Endothelial cell of umbilical vein (primary cell): ENCODE results near the gene STK17A. TPM values are rescaled to one million over a fixed set of nuclear protein-coding genes. Genes with fewer than 3 reads are reported as not detected.

Experiments used
- BruUV-seq: library from RNA; stranded (reverse); fragments of 400-500 nt; replicated peaks from 2 replicates; lab custom pipeline; 2021; lab: Mats Ljungman, UMichigan
- CTCF ChIA-PET: fragments of 300-600, 350-600 bp; sonication (Branson Sonifier 250); formaldehyde crosslinking; loops from one replicate; lab custom pipeline; 2021; ENCODE audit warnings: antibody characterized with exemption, inconsistent platforms; lab: Charles Lee
- POLR2A ChIA-PET: fragments of 300-600, 350-600 bp; sonication (Branson Sonifier 250); formaldehyde crosslinking; loops from one replicate; lab custom pipeline; 2021; ENCODE audit warnings: antibody characterized with exemption, inconsistent platforms; lab: Charles Lee
- DNase-seq: peaks from one replicate; pipeline ENCODE4 v3.0.0-alpha.2; 2011; ENCODE audit warnings: low read depth, low spot score
- FAIRE-seq: peaks from 2 replicates; lab custom pipeline; 2011; peaks lifted over from hg19 to GRCh38; lab: Jason Lieb, UNC
- H2AFZ ChIP-seq: 2 replicates; pipeline ENCODE4 v1.6.0; 2012; ENCODE audit warnings: low read depth, low read length, control low read depth, inconsistent platforms
- H3K27ac ChIP-seq: 2 replicates; pipeline ENCODE4 v1.5.1; 2011; ENCODE audit warnings: low read depth, mild to moderate bottlenecking, control low read depth, low read length, moderate library complexity; ENCODE audit not compliant: insufficient read depth
- H3K27me3 ChIP-seq, 2 experiments: 2 replicates each; pipeline versions ENCODE4 v1.6.0 to v1.6.1; 2011; ENCODE audit warnings: low read length in 2 of 2, mixed read lengths in 1 of 2; ENCODE audit not compliant: control insufficient read depth in 2 of 2, insufficient read depth in 2 of 2
- H3K36me3 ChIP-seq, 2 experiments: 2 replicates in 1 of 2; 3 replicates in 1 of 2; pipeline ENCODE4 v1.5.1; 2011; ENCODE audit warnings: low read length in 2 of 2, mild to moderate bottlenecking in 1 of 2, moderate library complexity in 1 of 2; ENCODE audit not compliant: control insufficient read depth in 2 of 2, insufficient read depth in 2 of 2; ENCODE audit errors: extremely low read depth in 1 of 2
- H3K4me1 ChIP-seq: 3 replicates; pipeline ENCODE4 v1.5.1; 2011; ENCODE audit warnings: mild to moderate bottlenecking, low read length; ENCODE audit not compliant: control insufficient read depth, insufficient read depth; ENCODE audit errors: extremely low read depth
- H3K4me2 ChIP-seq: 2 replicates; pipeline ENCODE4 v1.6.1; 2011; ENCODE audit warnings: low read length, control low read depth, mixed read lengths; ENCODE audit not compliant: insufficient read depth
- H3K4me3 ChIP-seq, 3 experiments: fragments of 200-600 bp in 1 of 3; sonication (generic), shearing (Covaris generic) in 1 of 3; replicated peaks in 1 of 3; 2 replicates each; pipeline ENCODE4 v1.5.1; 2011 to 2016; ENCODE audit warnings: control low read depth in 3 of 3, low read length in 3 of 3, mild to moderate bottlenecking in 2 of 3, inconsistent platforms in 1 of 3, low read depth in 1 of 3, moderate library complexity in 1 of 3; ENCODE audit not compliant: insufficient read depth in 1 of 3
- H3K79me2 ChIP-seq: 2 replicates; pipeline ENCODE4 v1.6.0; 2012; ENCODE audit warnings: low read length, inconsistent platforms; ENCODE audit not compliant: control insufficient read depth, insufficient read depth
- H3K9ac ChIP-seq: replicated peaks from 2 replicates; pipeline ENCODE3; 2011; ENCODE audit warnings: low read length, control low read depth; ENCODE audit not compliant: insufficient read depth; ENCODE audit errors: extremely low read depth
- H3K9me1 ChIP-seq: replicated peaks from 3 replicates; pipeline ENCODE4 v1.6.0; 2011; ENCODE audit warnings: mild to moderate bottlenecking, low read length; ENCODE audit not compliant: control insufficient read depth, insufficient read depth; ENCODE audit errors: extremely low read depth
- H3K9me3 ChIP-seq: replicated peaks from 2 replicates; pipeline ENCODE4 v1.5.1; 2012; ENCODE audit warnings: low read length, inconsistent platforms; ENCODE audit not compliant: control insufficient read depth, insufficient read depth
- H4K20me1 ChIP-seq: replicated peaks from 2 replicates; pipeline ENCODE3; 2011; ENCODE audit warnings: mild to moderate bottlenecking, low read length; ENCODE audit not compliant: control insufficient read depth, insufficient read depth; ENCODE audit errors: extremely low read depth
- CTCF ChIP-seq, 2 donors: IDR thresholded peaks; 1 replicate in 1 of 2; 2 replicates in 1 of 2; pipeline ENCODE4 v1.5.1; 2011; ENCODE audit warnings: low read length in 2 of 2, mild to moderate bottlenecking in 2 of 2, moderate library complexity in 2 of 2, control low read depth in 1 of 2, inconsistent platforms in 1 of 2, low read depth in 1 of 2; ENCODE audit not compliant: insufficient read depth in 1 of 2; ENCODE audit errors: extremely low read depth in 1 of 2
- EZH2 ChIP-seq: IDR thresholded peaks from 2 replicates; pipeline ENCODE4 v1.6.1; 2012; ENCODE audit warnings: borderline replicate concordance, low read depth, mild to moderate bottlenecking, moderate library complexity, low read length, inconsistent platforms; ENCODE audit not compliant: severe bottlenecking
- FOS ChIP-seq: IDR thresholded peaks from 2 replicates; pipeline ENCODE4 v1.6.1; 2011; ENCODE audit warnings: mild to moderate bottlenecking, low read length, moderate library complexity, borderline replicate concordance; ENCODE audit not compliant: insufficient read depth
- GATA2 ChIP-seq: IDR thresholded peaks from 2 replicates; pipeline ENCODE4 v1.7.0; 2011; ENCODE audit warnings: low read depth, mild to moderate bottlenecking, moderate library complexity, mixed read lengths, low read length; ENCODE audit not compliant: insufficient read length, insufficient read depth
- JUN ChIP-seq: IDR thresholded peaks from 2 replicates; pipeline ENCODE4 v1.6.1; 2011; ENCODE audit warnings: borderline replicate concordance, low read depth; ENCODE audit not compliant: insufficient read length, insufficient read depth
- MAX ChIP-seq: IDR thresholded peaks from 2 replicates; pipeline ENCODE4 v1.6.1; 2011; ENCODE audit not compliant: insufficient read depth, insufficient read length
- MYC ChIP-seq: IDR thresholded peaks from one replicate; pipeline ENCODE4 v1.6.1; 2011; ENCODE audit warnings: mild to moderate bottlenecking, low read depth, low read length
- POLR2A ChIP-seq: IDR thresholded peaks from 2 replicates; pipeline ENCODE4 v1.6.1; 2012; ENCODE audit warnings: low read depth, mild to moderate bottlenecking, control low read depth, low read length
- POLR2AphosphoS5 ChIP-seq: IDR thresholded peaks from 2 replicates; pipeline ENCODE4 v1.6.1; 2012; ENCODE audit warnings: low read depth, mild to moderate bottlenecking, control low read depth, low read length, moderate library complexity; ENCODE audit not compliant: insufficient read depth
- dilution Hi-C: fragments of 300-500 bp; cut with MboI; formaldehyde crosslinking; loops from one replicate; pipeline ENCODE4 v1.15.0; 2019; ENCODE audit warnings: low sequenced_read_pairs; ENCODE audit not compliant: extremely low pct_ligation_motif_present
- intact Hi-C: fragments of 100-400 bp; cut with micrococcal nuclease; formaldehyde crosslinking; loops from one replicate; pipeline ENCODE4 v1.10.0; 2022
- polyA plus RNA-seq, 4 experiments: library from polyadenylated mRNA; depleted of rRNA in 3 of 4; stranded (reverse) in 3 of 4; unstranded in 1 of 4; fragments of >200 nt; gene quantifications; 2 replicates each; pipeline versions ENCODE4 v1.2.1 to v1.2.3, GENCODE V29; 2011 to 2012; ENCODE audit warnings: missing spikeins in 1 of 4
- total RNA-seq: library from RNA; stranded (reverse); gene quantifications from 2 replicates; pipeline ENCODE4 v1.2.3, GENCODE V29; 2021

The STK17A gene
- total and polyA plus RNA-seq, 2 donors (not counting 3 experiments of a cell fraction or from before 2014, with no cell fraction given) = 11.7 to 58.8 TPM

GRCh38 chr7:43647673-43648472 lies 65.0 kb downstream of the STK17A start:
- dilution Hi-C loops = no loop called here
- Histone ChIP-seq H3K4me2 (peak overlapping the region; percentile 90), H4K20me1 (no peaks in the 10 kb centered on the region), H3K27me3 (no peaks in the 10 kb centered on the region), H2AFZ (no peak overlapping the region), H3K79me2 (peaks cover 25% of the 10 kb centered on the region), H3K9me1 (no peaks in the 10 kb centered on the region), H3K9ac (peak overlapping the region; percentile 88), H3K27ac (peak overlapping the region; percentile 97), H3K36me3 (peaks cover 0 to 2% of the 10 kb centered on the region in 2 experiments), H3K4me1 (peaks cover 74% of the 10 kb centered on the region), H3K9me3 (no peaks in the 10 kb centered on the region), H3K4me3 (peak overlapping the region in 1 of 3 experiments; percentile 52)
- FAIRE-seq (peak; percentile 94), DNase-seq (peak; percentile 98)
- TF ChIP-seq CTCF (IDR thresholded peaks at IDR 0.05; ENCODE audit: extremely low read depth in 1 of 2, insufficient read depth in 1 of 2, low read depth in 1 of 2, low read length in 2 of 2) (no peak), FOS (peak; percentile 91), POLR2A (no peak), MAX (peak; percentile 45), POLR2AphosphoS5 (peak; percentile 77), JUN (peak; percentile 77), MYC (peak; percentile 75), GATA2 (peak; percentile 50), EZH2 (no peak)
- ChIA-PET CTCF (interaction anchor here (0.7 to 9.3 kb wide), 10 partner anchors 9 to 191 kb away, joined by 3 to 130 read pairs (median 4); partner anchors contain the start of gene STK17A), POLR2A (interaction anchor here (0.9 to 4.9 kb wide), 5 partner anchors 8 to 65 kb away, joined by 5 to 50 read pairs (median 9); partner anchors contain the start of gene STK17A)
- BruUV-seq = no TSS peak
- intact Hi-C loops = loop anchor here (1.0 kb wide), 5 partner anchors 8 to 65 kb away; partner anchors contain the start of gene STK17A
